GM18951 (cell line): Measurements from ENCODE around the gene PIP5KL1.

Source experiments
- POLR2A ChIP-seq: IDR thresholded peaks from 4 replicates; pipeline ENCODE4 v1.6.1; 2011; ENCODE audit warnings: mild to moderate bottlenecking; ENCODE audit not compliant: insufficient read length, insufficient read depth; ENCODE audit errors: extremely low read depth
- in situ Hi-C: fragments of 300-500 bp; cut with MboI; formaldehyde crosslinking; loops from one replicate; pipeline ENCODE4 v1.12.0; 2022; ENCODE audit warnings: low sequenced_read_pairs, mixed read lengths, inconsistent platforms; ENCODE audit not compliant: unreplicated experiment

The PIP5KL1 gene, protein sequence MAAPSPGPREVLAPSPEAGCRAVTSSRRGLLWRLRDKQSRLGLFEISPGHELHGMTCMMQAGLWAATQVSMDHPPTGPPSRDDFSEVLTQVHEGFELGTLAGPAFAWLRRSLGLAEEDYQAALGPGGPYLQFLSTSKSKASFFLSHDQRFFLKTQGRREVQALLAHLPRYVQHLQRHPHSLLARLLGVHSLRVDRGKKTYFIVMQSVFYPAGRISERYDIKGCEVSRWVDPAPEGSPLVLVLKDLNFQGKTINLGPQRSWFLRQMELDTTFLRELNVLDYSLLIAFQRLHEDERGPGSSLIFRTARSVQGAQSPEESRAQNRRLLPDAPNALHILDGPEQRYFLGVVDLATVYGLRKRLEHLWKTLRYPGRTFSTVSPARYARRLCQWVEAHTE

DNA sequence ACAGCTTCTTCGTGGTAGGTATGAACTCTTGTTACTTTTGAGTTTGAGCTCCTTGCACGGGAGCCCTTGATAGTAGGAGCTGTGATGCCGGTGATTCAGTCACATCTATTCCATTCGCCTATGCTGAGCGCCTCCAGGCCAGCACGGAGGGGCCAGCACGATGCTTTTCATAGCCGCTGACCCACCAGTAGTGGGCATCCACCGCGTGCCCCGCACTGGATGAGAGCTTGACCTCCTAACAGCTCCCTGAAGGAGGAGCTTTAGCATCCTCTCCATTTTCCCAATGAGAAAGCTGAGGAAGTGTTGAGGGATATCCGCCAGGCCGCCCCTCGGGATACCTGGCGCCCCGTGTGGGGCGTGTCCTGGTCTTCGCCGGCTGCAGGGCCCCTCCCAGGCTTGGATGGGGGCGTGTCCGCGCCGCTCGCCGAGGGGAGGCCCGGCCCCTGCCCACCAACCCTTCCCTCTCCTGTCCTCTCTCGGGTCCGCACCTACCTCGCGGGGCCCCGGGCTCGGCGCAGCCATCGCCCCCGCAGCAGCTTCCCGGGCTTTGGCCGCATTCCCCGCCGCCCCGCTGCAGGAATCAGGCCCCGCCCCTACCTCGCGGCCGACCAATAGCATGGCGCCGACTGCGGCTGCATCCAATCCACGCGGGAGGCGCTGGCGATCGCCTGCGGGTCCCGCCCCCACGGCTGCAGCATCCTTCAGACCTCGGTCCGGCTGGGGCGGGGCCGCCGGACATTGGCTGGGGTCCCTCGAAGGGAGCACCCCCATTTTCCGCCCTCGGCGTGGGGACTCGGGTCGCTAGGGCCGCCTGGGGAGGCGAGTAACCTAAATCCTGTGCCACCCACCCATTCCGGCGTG, at the start of gene PIP5KL1:
PIP5KL1 (minus strand) TSS at position 547 of the 861 bp plus-strand sequence; CDS start at position 522, 25 bp downstream.
- in situ Hi-C loops = no loop called here

GRCh38 chr9:127980060-127980705, 49.6 kb upstream of the PIP5KL1 start:
- no peak for TF ChIP-seq POLR2A
- in situ Hi-C loops = no loop called here

More for the DNA sequence above, at the start of gene PIP5KL1:
- peak; percentile 20 for TF ChIP-seq POLR2A

- peak; percentile 57 for TF ChIP-seq POLR2A
- in situ Hi-C loops = no loop called here
Measured at GRCh38 chr9:127979333-127980059, 48.9 kb upstream of the PIP5KL1 start.

DNA sequence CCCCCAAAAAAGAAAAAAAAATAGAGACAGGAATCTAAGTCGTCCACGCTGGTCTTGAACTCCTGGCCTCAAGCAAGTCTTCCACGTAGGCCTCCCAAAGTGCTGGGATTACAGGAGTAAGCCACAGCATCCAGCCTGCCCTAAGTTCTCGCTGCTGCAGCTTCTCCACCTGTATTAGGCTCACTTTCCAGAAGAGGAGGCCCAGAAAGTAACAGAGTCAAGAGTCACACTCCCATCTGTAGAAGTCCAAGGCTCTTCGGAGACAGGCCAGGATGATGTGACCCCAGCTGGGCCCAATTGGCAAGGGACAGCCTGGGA, 48.4 kb upstream of the PIP5KL1 start:
- in situ Hi-C loops = no loop called here
- no peak for TF ChIP-seq POLR2A

DNA sequence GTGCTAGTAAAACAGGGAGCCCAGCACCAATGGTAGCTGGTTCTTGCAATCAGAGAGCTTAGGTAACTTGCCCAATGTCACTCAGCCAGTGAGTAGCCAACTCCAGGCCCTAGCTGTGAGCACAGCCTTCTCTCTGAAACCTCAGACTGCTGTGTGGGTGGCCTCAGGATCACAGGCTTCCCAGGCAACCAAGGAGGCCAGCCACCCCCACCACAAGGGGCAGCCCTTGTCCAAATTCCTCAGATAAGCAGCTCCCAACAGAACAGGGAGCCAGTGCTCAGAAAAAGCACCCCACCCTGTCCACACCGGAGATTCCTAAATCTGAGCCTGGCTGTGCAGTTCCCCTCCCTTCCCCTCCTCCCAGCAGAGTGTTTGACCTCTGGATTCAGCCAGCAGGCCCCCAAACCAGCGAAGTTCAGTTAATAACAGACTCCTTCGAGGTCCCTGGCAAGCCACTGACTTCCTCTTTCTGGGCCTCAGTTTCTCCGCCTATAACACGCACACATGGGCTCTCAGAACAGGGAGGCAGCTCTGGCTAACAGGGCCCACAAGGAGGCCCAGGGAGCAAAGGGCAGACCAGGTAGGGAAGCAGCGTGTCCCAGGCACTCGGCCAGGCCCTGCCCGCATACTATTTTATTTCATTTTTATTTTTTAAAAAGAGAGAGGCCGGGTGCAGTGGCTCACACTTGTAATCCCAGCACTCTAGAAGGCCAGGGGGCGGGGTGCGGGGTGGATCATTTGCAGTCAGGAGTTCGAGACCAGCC, 47.5 kb upstream of the PIP5KL1 start:
- in situ Hi-C loops = no loop called here

DNA sequence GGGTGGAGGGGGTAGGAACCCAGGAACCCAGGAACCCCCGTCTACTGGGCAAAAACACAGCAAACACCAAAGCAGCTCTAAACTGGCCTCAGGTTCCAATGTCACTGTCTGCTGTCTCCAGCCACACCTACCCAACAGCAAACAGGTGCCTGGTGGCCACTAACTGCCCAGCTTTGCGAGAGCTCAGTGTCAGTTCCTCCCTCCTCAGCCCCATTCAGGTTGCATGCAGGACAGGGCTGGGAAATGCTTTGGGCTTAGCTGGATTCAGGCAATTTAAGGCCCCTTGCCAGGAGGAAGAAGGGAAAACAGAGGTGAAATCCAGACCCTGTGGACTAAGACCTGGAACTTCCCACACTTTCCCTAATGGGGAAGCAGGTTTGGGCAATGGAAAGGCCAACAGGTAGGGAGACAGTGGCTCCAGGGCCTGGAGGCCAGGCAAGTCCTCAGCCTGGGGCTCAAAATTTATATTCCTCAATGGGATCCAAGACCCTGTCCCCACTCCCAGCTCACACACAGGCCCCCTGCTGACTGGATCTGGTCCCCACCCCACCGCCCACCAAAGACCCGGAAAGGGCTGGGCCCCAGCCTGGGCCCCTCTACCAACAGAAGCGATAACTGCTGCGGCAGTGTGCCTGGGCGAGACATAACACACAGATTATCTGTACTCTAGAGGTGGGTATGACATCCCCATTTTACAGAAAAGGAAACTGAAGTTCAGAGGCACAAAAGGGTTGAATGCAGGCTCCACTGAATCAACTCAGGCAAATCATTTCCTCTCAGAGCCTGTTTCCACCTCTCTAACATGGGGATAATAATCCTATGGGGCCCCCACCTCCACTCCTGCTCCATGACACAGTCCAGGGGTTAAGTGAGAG, 46.7 kb upstream of the PIP5KL1 start:
- TF ChIP-seq POLR2A = no peak
- in situ Hi-C loops = no loop called here

More for the DNA sequence above, 47.5 kb upstream of the PIP5KL1 start:
- TF ChIP-seq POLR2A = no peak

GRCh38 chr9:127976498-127976897, 45.9 kb upstream of the PIP5KL1 start:
- TF ChIP-seq POLR2A = no peak
- in situ Hi-C loops = no loop called here

- TF ChIP-seq POLR2A = no peak
- in situ Hi-C loops = no loop called here
Measured at GRCh38 chr9:127975376-127976315, 45.1 kb upstream of the PIP5KL1 start.

- no peak for TF ChIP-seq POLR2A
- in situ Hi-C loops = no loop called here
Measured at GRCh38 chr9:127974769-127975261, 44.2 kb upstream of the PIP5KL1 start.
